DMS114 treated with DMSO at 0.1 percent for 48 hours (cell line): ENCODE results near the gene RASGRF1.
A peak's percentile ranks its signal among the peaks of the same experiment; 100 is the strongest.
"Not testable (repeated sequence)": the region's sequence is repeated elsewhere in the genome, so short reads cannot be mapped to it uniquely, and the experiment has no call there.

Source experiments
- DNase-seq: peaks from one replicate; lab custom pipeline; 2025; ENCODE audit not compliant: unreplicated experiment; lab: John Stamatoyannopoulos, UW

Gene RASGRF1

GRCh38 chr15:79041601-79042168 is 48.9 kb downstream of the RASGRF1 start:
- DNase-seq = no peak

DNA sequence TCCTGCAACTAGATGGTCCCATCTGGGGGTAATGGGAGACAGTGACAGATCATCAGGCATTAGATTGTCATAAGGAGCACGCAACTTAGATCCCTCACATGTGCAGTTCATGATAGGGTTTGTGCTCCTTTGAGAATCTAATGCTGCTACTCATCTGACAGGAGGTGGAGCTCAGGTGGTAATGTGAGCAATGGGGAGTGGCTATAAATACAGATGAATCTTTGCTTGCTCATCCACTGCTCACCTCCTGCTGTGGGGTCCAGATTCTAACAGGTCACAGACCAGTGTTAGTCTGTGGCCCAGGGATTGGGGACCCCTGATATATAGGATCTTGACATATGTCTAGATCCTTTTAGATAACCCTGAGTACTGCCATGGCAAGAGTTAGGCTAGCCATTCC is 52.7 kb downstream of the RASGRF1 start:
- no peak for DNase-seq

GRCh38 chr15:79036323-79036722 is 54.3 kb downstream of the RASGRF1 start:
- DNase-seq = no peak

GRCh38 chr15:79035814-79036213 is 54.8 kb downstream of the RASGRF1 start:
- DNase-seq = no peak

- DNase-seq = no peak
These were observed 55.4 kb downstream of the RASGRF1 start for GRCh38 chr15:79035111-79035601.

- no peak for DNase-seq
These were observed 56.3 kb downstream of the RASGRF1 start for GRCh38 chr15:79034284-79034683.

- no peak for DNase-seq
These were observed 57.9 kb downstream of the RASGRF1 start for GRCh38 chr15:79032656-79033055.

DNA sequence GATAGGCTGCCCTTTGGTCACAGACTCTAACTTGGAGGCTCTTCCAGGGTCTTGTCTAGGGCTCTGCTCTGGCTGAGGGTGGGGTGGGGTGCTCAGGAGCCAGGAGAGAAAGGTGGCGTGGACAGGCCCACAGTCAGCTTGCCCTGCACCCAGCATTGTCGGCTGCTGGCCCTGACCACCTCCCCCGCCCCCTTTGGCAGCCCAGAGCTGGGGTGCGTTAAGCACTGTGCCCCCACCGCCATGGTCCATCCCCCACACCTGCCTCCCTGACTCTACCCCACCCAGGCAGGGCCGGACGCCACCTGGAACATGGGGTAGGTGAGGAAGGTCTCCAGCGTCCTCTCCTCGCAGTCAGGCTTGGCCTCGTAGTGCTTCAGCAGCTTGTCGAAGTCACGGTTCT is 58.8 kb downstream of the RASGRF1 start:
- no peak for DNase-seq

DNA sequence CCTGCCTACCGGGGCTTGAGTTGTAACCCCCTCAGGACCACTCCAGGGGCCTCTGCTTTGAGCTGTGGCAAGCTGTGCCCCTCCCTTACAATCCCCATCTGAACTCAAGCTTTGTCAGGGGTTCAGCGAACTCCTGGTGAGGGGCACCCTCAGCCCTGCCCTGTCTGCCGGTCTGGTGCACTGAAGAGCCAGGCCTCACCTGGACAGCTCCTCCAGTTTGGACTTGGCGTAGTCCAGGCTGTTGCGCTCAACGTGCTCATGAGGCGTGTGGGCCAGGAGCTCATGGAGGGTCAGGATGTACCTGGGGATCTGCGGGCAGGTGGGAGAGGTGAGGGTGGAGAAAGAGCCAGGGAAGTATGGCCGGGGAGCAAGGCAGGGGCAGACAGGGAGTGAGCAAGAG is 59.4 kb downstream of the RASGRF1 start:
- DNase-seq = no peak

DNA sequence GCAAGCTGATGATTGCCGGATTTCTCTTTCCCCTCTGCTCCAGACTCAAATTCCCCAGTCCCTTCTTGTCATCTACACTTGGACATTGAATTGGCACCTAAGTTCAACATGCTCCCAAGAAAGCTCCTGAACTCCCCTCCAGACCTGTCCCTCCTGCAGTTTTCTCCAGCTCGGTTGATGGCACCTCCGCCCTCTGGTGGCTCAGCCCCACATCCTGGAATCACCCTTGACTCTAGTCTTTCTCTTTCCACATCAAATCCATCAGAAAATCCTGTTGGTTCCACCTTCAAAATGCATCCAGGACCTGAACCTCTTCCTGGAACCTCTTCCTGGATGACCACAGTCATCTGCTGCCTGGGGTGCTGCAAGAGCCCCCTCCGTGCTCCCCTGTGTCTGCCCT is 60.1 kb downstream of the RASGRF1 start:
- no peak for DNase-seq

DNA sequence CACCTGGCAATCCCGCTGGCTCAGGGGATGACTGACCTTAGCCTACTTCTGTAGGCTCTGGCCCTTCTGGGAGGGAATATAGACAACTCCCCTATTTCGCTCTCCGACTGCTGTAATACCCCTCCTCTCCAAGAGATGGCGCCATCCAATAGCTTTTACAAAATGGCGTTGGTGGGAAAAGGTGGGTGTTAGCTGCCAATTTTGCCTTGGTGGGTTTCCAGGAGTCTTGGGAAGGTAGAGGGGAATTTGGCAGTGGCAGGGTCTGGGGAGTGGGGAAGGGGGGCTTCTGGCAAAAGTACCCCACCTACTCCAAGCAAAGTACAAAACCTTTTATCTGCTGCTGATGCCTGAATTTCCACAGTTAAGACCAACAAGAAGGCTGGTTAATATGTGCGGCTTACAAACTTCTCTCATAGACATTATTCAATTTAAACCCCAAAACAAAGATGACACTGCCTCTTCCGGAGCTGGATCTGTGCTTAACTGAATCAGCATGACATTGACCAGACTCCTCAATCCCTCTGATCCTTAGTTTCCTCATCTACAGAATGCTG is 62.1 kb downstream of the RASGRF1 start:
- peak; percentile 61 for DNase-seq

GRCh38 chr15:79027532-79028410 is 62.8 kb downstream of the RASGRF1 start:
- DNase-seq = no peak

GRCh38 chr15:79025802-79026201 is 64.8 kb downstream of the RASGRF1 start:
- DNase-seq = no peak

DNA sequence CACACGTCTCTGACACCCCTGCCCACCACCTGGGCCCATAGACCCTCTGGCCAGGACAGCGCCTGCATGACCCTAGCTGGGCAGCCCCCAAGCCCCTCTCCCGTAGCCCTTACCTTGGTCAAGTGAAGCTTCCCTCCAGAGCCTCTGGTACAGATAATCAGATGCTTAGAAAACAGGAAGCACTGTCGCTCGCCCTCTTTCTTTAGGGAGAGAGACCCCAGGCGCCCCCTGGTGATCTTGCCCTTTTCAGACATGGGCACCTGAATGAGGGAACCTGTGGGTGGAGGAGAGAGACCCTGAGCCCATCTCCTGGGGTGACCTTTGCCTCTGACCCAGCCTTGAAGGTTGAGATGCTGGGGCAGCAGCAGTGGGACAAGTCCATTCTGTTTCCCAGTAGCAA is 65.4 kb downstream of the RASGRF1 start:
- no peak for DNase-seq

- not testable (repeated sequence) for DNase-seq
These were observed 66.1 kb downstream of the RASGRF1 start for GRCh38 chr15:79024493-79024892.

DNA sequence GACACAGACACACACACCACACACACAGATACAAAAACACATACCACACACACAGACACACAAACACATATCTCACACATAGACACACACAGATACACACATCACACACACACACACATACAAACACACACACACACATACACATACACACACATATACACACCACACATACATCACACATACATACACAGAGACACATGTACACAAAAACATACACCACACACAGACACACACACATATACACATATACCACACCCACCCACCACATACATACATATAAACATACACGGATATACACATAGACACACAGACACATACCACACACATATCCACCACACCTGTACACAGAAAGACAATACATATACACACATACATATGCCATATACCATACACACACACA is 66.7 kb downstream of the RASGRF1 start:
- DNase-seq = no peak

DNA sequence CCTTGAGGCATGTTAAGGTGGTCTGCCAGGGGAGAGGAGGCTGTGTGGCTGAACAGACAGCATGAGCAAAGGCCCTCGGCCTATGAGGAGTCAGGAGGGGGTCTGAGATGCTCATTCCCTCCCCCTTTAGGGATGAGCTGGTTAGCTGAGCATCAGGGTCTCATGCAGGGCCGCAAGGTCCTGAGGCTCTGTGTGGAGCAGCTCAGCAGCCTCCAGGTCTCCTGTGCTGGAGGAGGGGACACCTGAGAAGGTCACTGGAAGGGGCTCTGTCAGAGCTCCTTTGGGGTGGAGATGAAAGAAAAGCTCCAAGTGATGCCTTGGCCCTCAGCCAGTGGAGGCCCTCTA is 67.1 kb downstream of the RASGRF1 start:
- DNase-seq = no peak

GRCh38 chr15:79018960-79019359 is 71.6 kb downstream of the RASGRF1 start:
- DNase-seq = no peak

DNA sequence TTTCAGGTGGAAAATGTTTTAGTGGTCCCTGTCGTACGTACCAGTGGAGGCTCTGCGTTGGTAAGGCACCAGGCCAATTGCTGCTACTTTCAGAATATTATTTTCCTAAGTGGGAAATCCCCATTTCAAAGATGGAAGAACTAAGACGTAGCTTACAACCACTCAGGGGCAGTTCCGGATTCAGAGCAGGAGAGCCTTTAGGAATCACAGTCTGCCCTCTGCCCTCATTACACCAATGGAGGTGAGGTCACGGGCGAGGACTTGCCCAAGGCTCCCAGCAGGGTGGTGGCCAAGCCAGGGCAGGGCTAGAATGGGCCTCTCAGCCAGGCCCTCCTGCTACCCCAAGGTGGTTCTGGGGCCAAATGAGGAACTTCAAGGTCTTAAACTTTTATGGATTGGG is 72.6 kb downstream of the RASGRF1 start:
- DNase-seq = no peak

DNA sequence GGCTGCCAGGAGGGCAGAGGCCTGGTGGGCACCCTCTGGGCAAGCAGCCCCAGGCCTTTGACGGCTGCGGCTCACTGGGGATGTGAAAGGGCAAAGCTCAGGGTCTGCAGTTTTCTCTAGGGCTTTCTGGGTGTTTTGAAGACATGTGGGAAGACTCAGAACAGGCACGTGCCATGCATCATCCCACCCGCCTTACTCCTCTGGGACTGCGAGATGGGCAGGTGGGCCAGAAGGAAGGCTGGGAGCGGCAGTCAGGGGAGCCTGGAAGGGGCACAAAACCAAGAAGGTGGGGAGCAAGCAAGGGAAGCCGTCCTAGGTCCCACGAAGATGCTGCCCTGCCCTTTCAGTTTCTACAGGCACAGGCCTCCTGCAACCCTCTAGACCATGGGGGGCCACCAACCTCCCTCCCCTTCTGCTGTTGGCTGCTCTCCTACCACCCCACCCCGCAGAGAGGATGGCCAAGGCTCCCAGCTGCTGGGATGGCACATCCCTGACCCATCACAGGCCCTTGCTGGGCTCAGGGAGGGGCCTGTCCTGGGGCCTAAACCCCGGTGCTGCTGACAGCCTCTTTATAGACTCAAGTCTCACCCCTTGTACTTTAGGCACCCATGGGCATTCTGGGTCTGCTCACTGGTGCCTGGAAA is 73.9 kb downstream of the RASGRF1 start:
- DNase-seq = no peak

DNA sequence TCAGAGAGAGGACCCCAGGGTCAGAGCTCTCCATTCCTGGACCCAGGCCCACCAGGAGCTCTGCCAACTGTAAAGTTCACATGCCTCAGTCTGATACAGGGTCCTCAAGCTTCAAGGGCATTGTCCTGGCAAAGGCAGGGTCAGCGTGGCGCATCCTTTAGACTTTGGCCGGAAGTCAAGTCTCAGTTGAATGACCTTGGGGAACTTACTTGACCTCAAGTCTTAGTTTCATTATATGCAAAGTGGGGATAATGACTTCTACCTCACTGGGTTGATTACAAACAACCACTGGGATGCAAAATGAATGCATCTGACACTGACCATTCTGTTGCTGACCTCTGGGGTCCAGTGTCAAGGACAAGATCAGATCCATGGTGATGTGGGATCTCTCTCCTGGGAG is 75.2 kb downstream of the RASGRF1 start:
- no peak for DNase-seq

DNA sequence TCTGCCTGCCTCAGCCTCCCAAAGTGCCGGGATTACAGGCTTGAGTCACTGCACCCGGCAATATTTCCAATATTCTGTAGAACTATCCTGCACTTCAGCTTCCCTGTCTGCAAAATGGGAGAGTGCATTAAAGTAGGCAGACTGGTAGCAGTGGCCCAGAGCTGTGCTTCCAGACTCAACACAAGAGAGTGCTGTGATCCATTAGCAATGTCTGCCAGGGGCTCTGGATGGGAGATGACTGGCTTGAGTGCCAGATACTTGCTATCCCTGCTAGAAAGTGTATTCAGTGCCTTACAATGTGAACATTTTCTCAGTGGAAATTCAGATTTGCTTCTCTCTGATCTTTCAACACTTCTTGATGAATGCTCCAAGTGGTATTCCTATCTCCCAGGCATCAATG is 80.3 kb downstream of the RASGRF1 start:
- no peak for DNase-seq
